ENCODE data around the gene C5orf63.
"Not testable (repeated sequence)": the region's sequence is repeated elsewhere in the genome, so short reads cannot be mapped to it uniquely, and the experiment has no call there.

The C5orf63 gene

GRCh38 chr5:127070243-127070642 is 3.1 kb downstream of the C5orf63 start:
- no peak for DNase-seq

GRCh38 chr5:127068493-127069214 is 4.6 kb downstream of the C5orf63 start:
- DNase-seq = peak; percentile 45

- no peak for DNase-seq
These were observed 6.6 kb downstream of the C5orf63 start for GRCh38 chr5:127066721-127067120.

DNA sequence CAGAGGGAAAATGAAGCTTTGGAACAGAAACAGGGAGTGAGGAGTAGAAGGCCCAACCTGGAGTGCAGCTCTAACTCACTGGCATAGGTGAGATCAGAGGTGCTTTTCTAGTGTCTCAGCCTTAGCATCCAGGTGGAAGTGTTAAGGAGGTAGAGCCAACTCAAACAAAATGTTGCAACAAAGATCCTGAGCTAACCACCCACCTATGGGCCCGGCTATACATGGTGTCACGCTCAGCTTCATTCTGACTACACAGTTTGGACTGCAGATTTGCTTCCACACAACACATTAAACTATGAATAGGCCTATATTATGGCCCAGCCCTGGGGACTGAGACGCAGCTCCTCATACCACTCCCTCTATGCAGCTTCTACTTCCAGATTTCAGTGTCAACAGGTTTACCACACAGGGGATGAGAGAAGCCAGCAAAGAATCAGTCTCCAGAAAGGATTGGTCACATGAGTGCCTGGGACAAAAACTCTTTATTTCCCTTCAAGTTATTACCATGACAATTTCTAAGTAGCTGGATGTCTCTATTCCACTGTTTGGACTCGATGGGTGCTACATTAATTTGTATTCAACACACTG is 9.0 kb downstream of the C5orf63 start:
- no peak for DNase-seq

- no peak for DNase-seq
These were observed 9.9 kb downstream of the C5orf63 start for GRCh38 chr5:127063257-127063913.

- no peak for DNase-seq
These were observed 11.3 kb downstream of the C5orf63 start for GRCh38 chr5:127061956-127062355.

DNA sequence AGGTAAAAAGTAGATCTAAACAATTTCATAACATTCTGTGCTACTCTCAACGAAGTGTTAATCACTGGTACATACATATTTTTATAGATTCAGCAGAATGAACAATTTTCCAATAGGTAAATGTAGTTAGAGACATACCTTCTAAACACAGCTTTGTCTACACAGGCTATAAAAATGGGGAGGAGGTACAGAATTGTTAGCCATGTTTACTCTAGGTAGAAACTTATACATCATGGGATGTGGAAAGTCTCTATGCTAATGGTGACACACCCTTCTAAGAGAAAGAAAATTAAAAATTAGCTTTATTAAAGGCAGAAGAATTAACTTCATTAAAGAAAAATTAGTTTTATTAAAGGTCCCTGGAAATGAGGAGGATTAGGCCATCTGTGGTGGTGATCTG is 11.8 kb downstream of the C5orf63 start:
- DNase-seq = no peak

DNA sequence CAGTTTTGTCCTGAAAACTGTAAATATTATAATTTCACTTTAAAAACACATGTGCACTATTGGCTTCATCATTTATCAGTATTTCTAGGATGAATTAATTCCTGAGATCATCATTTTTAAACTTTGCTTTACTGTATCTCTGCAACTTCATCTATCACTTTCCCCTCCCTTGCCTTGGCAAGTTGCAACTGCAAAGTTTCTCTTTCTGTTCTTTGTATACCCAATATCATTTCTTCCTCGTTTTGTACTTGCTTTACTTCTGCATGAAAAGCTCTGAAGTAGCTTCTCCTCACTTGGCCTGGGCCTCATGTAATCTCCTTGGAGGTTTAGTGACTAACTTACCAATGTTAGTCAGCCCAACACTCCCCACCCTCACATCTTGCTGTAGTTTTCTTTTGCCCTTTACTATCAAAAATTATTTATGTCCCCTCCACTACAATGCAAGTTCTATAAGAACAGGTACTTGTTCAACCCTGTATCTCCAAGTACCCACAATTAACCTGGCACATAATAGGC is 12.8 kb downstream of the C5orf63 start:
- DNase-seq = no peak

DNA sequence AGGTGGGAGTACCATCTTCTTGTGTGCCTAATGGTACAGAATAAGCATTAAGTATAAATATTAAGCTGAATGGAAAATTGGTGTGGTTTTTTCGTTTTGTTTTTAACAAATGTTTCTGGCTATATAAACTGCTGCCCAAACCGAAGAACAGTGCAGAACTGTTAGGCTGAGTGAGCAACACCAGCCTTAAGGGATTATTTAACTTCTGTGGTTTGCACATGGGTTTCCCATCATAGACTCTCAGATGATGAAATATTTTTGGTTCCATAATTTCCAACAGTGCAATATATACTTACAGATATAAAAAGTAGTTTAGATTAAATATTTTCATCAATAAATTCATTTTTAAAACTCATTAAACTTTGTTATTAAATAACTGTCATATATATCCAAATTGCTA is 16.4 kb downstream of the C5orf63 start:
- DNase-seq = no peak

- no peak for DNase-seq
These were observed 17.2 kb downstream of the C5orf63 start for GRCh38 chr5:127055880-127056653.

- not testable (repeated sequence) for DNase-seq
These were observed 19.8 kb downstream of the C5orf63 start for GRCh38 chr5:127053551-127053950.

- no peak for DNase-seq
These were observed 20.3 kb downstream of the C5orf63 start for GRCh38 chr5:127053049-127053448.

GRCh38 chr5:127051591-127051990 is 21.7 kb downstream of the C5orf63 start:
- DNase-seq = no peak

- no peak for DNase-seq
These were observed 26.8 kb downstream of the C5orf63 start for GRCh38 chr5:127046343-127047072.

DNA sequence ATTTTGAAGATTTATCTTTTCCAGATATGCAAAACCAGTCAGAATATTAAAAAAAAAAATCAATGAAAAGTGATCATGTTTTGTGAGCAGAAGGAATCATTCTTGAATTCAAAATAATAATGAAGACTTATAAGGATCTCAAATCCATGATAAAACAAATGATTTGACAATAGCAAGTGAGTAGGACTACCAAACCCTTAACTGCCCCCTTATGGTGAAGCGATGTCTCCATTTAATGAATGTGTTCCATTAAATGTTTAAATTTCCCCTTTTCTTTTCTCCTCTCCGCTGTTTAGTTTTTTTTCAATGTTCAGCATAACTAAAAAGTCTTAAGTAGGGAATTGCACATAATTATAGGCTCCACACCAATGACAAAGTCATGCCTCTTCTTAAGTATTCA is 30.7 kb downstream of the C5orf63 start:
- no peak for DNase-seq

GRCh38 chr5:127041571-127041970 is 31.7 kb downstream of the C5orf63 start:
- DNase-seq = no peak

DNA sequence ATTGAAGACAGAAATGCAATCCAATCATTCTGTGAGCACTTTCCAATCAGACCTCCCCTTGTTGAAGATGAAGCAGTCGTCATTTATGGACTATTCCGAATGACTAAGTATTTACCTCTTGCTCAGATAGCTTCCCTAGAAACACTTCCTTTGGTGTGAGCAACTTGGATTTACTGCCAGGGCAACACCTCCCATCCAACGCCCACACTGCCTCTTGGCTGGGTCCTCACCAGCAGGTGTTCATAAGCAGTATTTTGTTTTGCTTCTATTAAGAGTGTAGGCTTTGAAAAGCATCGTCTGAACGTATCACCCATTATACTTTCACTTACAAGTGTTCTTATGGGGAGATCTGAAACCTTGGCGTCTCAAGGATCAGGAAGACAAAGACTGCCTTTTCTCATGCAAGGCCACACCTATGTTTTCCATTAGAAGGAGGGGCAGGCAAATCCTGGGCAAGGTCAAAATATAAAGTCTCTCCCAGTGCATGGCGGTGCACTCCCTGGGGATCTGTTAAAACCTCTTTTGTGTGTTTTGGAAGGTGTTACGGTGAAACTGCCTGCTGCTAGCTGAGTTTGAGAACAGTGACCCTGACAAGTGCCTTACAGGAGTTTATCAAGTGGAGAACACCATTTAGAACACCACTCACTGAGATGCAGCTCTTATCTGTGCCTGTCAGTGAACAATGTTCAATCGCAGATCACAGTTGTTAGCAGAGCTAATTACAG is 32.3 kb downstream of the C5orf63 start:
- DNase-seq = no peak

DNA sequence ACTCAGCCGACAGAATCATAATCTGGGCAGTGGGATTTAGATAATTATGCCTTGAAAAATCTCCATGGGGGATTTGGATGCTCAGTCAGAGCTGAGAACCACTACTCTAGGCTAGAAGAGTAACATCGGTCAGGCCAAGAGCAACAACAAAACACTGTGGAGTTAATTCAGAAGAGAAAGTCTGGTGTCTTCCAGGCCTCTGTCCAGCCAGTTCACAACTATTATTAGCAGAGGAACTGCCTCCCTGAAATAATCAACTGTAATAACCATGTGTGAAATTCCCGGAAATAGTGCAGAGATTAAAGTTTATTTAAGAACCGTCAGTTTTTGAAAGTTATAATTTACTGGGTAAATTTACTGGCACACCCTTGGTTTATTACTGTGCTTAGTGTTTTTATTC is 34.8 kb downstream of the C5orf63 start:
- DNase-seq = no peak

DNA sequence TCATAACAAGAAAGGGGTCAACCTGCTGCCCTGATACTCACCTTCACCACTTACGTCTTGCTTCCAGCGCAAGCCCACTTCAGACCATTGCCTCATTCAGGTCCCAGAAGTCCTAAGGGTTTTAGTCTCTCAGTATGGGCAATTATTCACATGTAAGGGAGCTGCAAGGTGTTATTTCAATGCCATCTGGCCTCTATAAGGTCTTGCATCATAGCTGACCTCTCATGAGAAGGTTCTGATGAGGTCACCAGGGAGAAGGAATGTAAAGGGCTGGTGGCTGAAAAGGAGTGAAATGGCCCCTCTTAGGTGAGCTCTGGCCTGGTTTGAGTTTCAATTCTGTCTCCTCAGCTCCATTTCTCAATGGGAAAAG is 41.5 kb downstream of the C5orf63 start:
- no peak for DNase-seq

GRCh38 chr5:127031147-127031862 is 42.0 kb downstream of the C5orf63 start:
- no peak for DNase-seq
